Pancreas (tissue), 10 donors: ENCODE data around the gene GAB3. TPM values are rescaled to one million over a fixed set of nuclear protein-coding genes. Genes with fewer than 3 reads are reported as not detected.

Source experiments
- ATAC-seq, 4 donors: fragments of 200-7000 bp; cut with Tn5 transposase; one replicate each; pipeline versions ENCODE4 v1.8.0 to v1.9.1; 2020; ENCODE audit warnings: mild to moderate bottlenecking in 4 of 4, moderate library complexity in 4 of 4
- DNase-seq, 6 donors: peaks; one replicate each; pipeline ENCODE4 v3.0.0-alpha.2; 2020
- FAIRE-seq: peaks from 2 replicates; lab custom pipeline; 2012; peaks lifted over from hg19 to GRCh38; lab: Jason Lieb, UNC
- H3K27ac ChIP-seq, 4 donors: fragments of 200-600 bp; sonication (generic); 1 replicate in 3 of 4; 2 replicates in 1 of 4; pipeline versions ENCODE4 v1.5.0 to v1.8.0; 2020
- H3K27me3 ChIP-seq, 4 donors: fragments of 200-600 bp; one replicate each; pipeline ENCODE4 v1.8.0; 2021
- H3K36me3 ChIP-seq, 3 donors: fragments of 200-600 bp; sonication (generic) in 1 of 3; one replicate each; pipeline versions ENCODE4 v1.5.0 to v1.8.0; 2020 to 2021
- H3K4me1 ChIP-seq, 3 donors: fragments of 200-600 bp; one replicate each; pipeline ENCODE4 v1.8.0; 2021
- H3K4me3 ChIP-seq, 4 donors: fragments of 200-600 bp; sonication (generic) in 2 of 4; one replicate each; pipeline versions ENCODE4 v1.5.0 to v1.8.0; 2020 to 2021
- H3K9me3 ChIP-seq, 4 donors: fragments of 200-600 bp; one replicate each; pipeline ENCODE4 v1.8.0; 2021
- CTCF ChIP-seq, 4 donors: fragments of 200-600 bp; sonication (generic) in 3 of 4; IDR thresholded peaks; one replicate each; pipeline versions ENCODE4 v1.5.0 to v1.8.0; 2021; ENCODE audit warnings: antibody characterized with exemption in 4 of 4
- WGBS, 2 donors: extraction: QIAGEN DNeasy Blood & Tissue Kit; methylation state at CpG; one replicate each; pipeline ENCODE4 v1.1.7; 2013; 5-methylcytosine and 5-hydroxymethylcytosine counted together
- intact Hi-C, 3 donors: fragments of 100-400 bp; cut with DNase I; formaldehyde crosslinking; loops; one replicate each; pipeline versions ENCODE4 v1.11.1 to v1.14.2; 2022
- polyA plus RNA-seq, 2 donors: library from polyadenylated mRNA; stranded (reverse); fragments of 200-250 nt; gene quantifications; one replicate each; pipeline ENCODE4 v1.2.3, GENCODE V29; 2013
- total RNA-seq, 6 donors: library from RNA; stranded (reverse); fragmentation: NEBNext Ultra II Directional in 4 of 6; extraction: Animal tissue kit (Norgen Biotek cat#: 25700) in 4 of 6; gene quantifications; one replicate each; pipeline versions ENCODE4 v1.2.1 to v1.2.4, GENCODE V29; 2021 to 2023
- donor health status: healthy with polysubstance abuse.
- donor health status: DM: no; HTN: no; CAD: no; lungs with moderate emphysema.
- donor health status: DM: no; HTN: no; CAD: no.
- donor health status: control.
- donor health status: control.
- donor health status: Bipolar disorder and iron deficiency.
- donor health status: DM: yes; HTN: yes; CAD: no.
- donor health status: DM: no; HTN: no; CAD: no.
- donor health status: DM: no; HTN: no; CAD: no.
- donor health status: DM: yes; HTN: yes; CAD: no.

Gene GAB3
- total and polyA plus RNA-seq, 8 donors = 1.2 to 4.0 (median 1.4) TPM

DNA sequence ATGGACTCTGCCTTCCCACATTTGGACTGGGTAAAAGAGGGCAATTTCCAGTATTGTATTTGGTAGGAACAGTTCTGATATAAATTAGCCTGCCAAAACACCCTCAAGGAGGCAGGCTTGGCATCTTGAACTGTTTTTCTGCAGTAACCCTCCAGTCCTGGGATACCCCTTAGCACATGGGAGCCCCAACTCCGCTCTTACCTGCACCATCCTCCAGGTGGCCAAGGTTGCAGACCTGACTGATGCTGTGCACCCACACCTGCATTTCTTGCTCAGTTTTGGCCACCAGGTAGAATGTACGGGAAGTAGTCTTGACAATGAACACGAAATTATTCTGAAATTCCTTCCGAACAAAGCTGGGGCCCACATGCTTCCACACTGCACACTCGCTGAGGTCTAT, 35.1 kb downstream of the GAB3 start:
- Histone ChIP-seq H3K36me3 (no peaks in the 10 kb centered on the region), H3K27ac (no peak overlapping the region), H3K9me3 (no peaks in the 10 kb centered on the region), H3K27me3 (peaks cover 0 to 4% (median 0%) of the 10 kb centered on the region in 4 donors), H3K4me1 (no peaks in the 10 kb centered on the region), H3K4me3 (no peak overlapping the region)
- no peak for ATAC-seq
- DNase-seq = no peak
- WGBS, 2 donors = 45 to 65% methylated on average over 5 of the region's 5 CpGs
- intact Hi-C loops = no loop called here
- TF ChIP-seq CTCF (IDR thresholded peaks at IDR 0.05) = no peak
- no peak for FAIRE-seq

- peak; percentile 68 to 86 (median 76) for TF ChIP-seq CTCF (IDR thresholded peaks at IDR 0.05)
- intact Hi-C loops = no loop called here
- Histone ChIP-seq H3K27ac (no peak overlapping the region), H3K9me3 (no peaks in the 10 kb centered on the region), H3K36me3 (no peaks in the 10 kb centered on the region), H3K4me3 (no peak overlapping the region), H3K4me1 (no peaks in the 10 kb centered on the region), H3K27me3 (no peaks in the 10 kb centered on the region)
- ATAC-seq = peak; percentile 48 to 87 (median 82)
- 2 to 3% methylated on average over 2 of the region's 2 CpGs for WGBS, 2 donors
- peak; percentile 90 for FAIRE-seq
- peak in 1 of 6 donors; percentile 54 for DNase-seq
These were observed 36.0 kb downstream of the GAB3 start for GRCh38 chrX:154714925-154715324.

- 75 to 81% methylated on average over 7 of the region's 7 CpGs for WGBS, 2 donors
- ATAC-seq = no peak
These were observed 37.8 kb downstream of the GAB3 start for GRCh38 chrX:154712781-154713740.

GRCh38 chrX:154711264-154711663, 39.6 kb downstream of the GAB3 start:
- no peak for TF ChIP-seq CTCF (IDR thresholded peaks at IDR 0.05)
- Histone ChIP-seq H3K27ac (no peak overlapping the region), H3K4me3 (no peak overlapping the region), H3K4me1 (no peaks in the 10 kb centered on the region), H3K9me3 (no peaks in the 10 kb centered on the region), H3K27me3 (no peaks in the 10 kb centered on the region), H3K36me3 (no peaks in the 10 kb centered on the region)
- DNase-seq (no peak), FAIRE-seq (no peak), ATAC-seq (no peak)
- WGBS, 2 donors = 35 to 47% methylated on average over 1 of the region's 1 CpG
- intact Hi-C loops = no loop called here

More at GRCh38 chrX:154712781-154713740, 37.8 kb downstream of the GAB3 start:
- DNase-seq = no peak
- Histone ChIP-seq H3K4me1 (no peaks in the 10 kb centered on the region), H3K4me3 (no peak overlapping the region), H3K27ac (no peak overlapping the region), H3K36me3 (no peaks in the 10 kb centered on the region), H3K9me3 (no peaks in the 10 kb centered on the region), H3K27me3 (no peaks in the 10 kb centered on the region)
- intact Hi-C loops = no loop called here
- FAIRE-seq = no peak
- no peak for TF ChIP-seq CTCF (IDR thresholded peaks at IDR 0.05)

- 39 to 56% methylated on average over 4 of the region's 4 CpGs for WGBS, 2 donors
- Histone ChIP-seq H3K27ac (no peak overlapping the region), H3K27me3 (no peaks in the 10 kb centered on the region), H3K36me3 (no peaks in the 10 kb centered on the region), H3K4me3 (no peak overlapping the region), H3K4me1 (no peaks in the 10 kb centered on the region), H3K9me3 (no peaks in the 10 kb centered on the region)
- FAIRE-seq (no peak), ATAC-seq (no peak), DNase-seq (no peak)
- intact Hi-C loops = no loop called here
- TF ChIP-seq CTCF (IDR thresholded peaks at IDR 0.05) = no peak
These were observed 40.6 kb downstream of the GAB3 start for GRCh38 chrX:154710309-154710708.
